HepG2 (cell line): ENCODE measurements around the gene HERC4. TPM values are rescaled to one million over a fixed set of nuclear protein-coding genes. Genes with fewer than 3 reads are reported as not detected.

Experiments used
- HMG20B ChIP-seq: conservative IDR thresholded peaks from 2 replicates; pipeline ENCODE4 v1.6.1; 2016; ENCODE audit warnings: missing genetic modification reagents, missing compliant biosample characterization
- IRF2 ChIP-seq: IDR thresholded peaks from 2 replicates; pipeline ENCODE4 v1.6.1; 2018; ENCODE audit warnings: missing genetic modification reagents, missing compliant biosample characterization
- KMT2A ChIP-seq: sonication (generic); formaldehyde crosslinking; IDR thresholded peaks from 2 replicates; pipeline ENCODE4 v1.4.0; 2020; ENCODE audit warnings: missing genetic modification reagents
- MLLT10 ChIP-seq: sonication (generic); formaldehyde crosslinking; IDR thresholded peaks from 2 replicates; pipeline ENCODE4 v1.4.0; 2020; ENCODE audit warnings: missing genetic modification reagents
- PHF8 ChIP-seq: sonication (generic); formaldehyde crosslinking; IDR thresholded peaks from 2 replicates; pipeline ENCODE4 v1.5.0; 2020; ENCODE audit warnings: missing genetic modification reagents
- RBFOX2 ChIP-seq: fragments of 200-400 bp; formaldehyde crosslinking; IDR thresholded peaks from 2 replicates; pipeline ENCODE4 v1.6.1; 2017; ENCODE audit warnings: low read depth, mild to moderate bottlenecking, low read length
- RCOR2 ChIP-seq: IDR thresholded peaks from 2 replicates; pipeline ENCODE4 v1.6.1; 2016; ENCODE audit warnings: missing biosample characterization, missing genetic modification reagents
- RNF2 ChIP-seq: fragments of 450-650 bp; conservative IDR thresholded peaks from 2 replicates; pipeline ENCODE4 v1.6.1; 2016; ENCODE audit warnings: low read depth
- SIN3B ChIP-seq: fragments of 150-350 bp; IDR thresholded peaks from 2 replicates; pipeline ENCODE4 v1.6.1; 2014; ENCODE audit warnings: low read length
- SP5 ChIP-seq: IDR thresholded peaks from 2 replicates; pipeline ENCODE4 v1.6.1; 2016; ENCODE audit warnings: low read depth, borderline replicate concordance
- SUZ12 ChIP-seq: fragments of 150-350 bp; IDR thresholded peaks from 2 replicates; pipeline ENCODE4 v1.6.1; 2014; ENCODE audit warnings: low read depth, low read length
- TBL1XR1 ChIP-seq: fragments of 150-350 bp; IDR thresholded peaks from 2 replicates; pipeline ENCODE4 v1.6.1; 2014; ENCODE audit warnings: borderline replicate concordance, low read length; ENCODE audit not compliant: partially characterized antibody
- TP53 ChIP-seq: sonication (generic); formaldehyde crosslinking; conservative IDR thresholded peaks from 2 replicates; pipeline ENCODE4 v1.4.0; 2020; ENCODE audit warnings: missing genetic modification reagents
- YEATS4 ChIP-seq: sonication (generic); formaldehyde crosslinking; IDR thresholded peaks from 2 replicates; pipeline ENCODE4 v1.4.0; 2020; ENCODE audit warnings: missing genetic modification reagents, borderline replicate concordance
- ZFP36L1 ChIP-seq: sonication (generic); formaldehyde crosslinking; IDR thresholded peaks from 2 replicates; pipeline ENCODE4 v1.8.0; 2022; ENCODE audit warnings: mild to moderate bottlenecking, missing genetic modification reagents, moderate library complexity
- ZFP62 ChIP-seq: sonication (generic); formaldehyde crosslinking; IDR thresholded peaks from 2 replicates; pipeline ENCODE4 v1.4.0; 2020; ENCODE audit warnings: missing genetic modification reagents
- ZFP90 ChIP-seq: sonication (generic); formaldehyde crosslinking; IDR thresholded peaks from 2 replicates; pipeline ENCODE4 v1.8.0; 2022; ENCODE audit warnings: missing genetic modification reagents, mild to moderate bottlenecking, inconsistent platforms, borderline replicate concordance
- ZNF549 ChIP-seq: sonication (generic); formaldehyde crosslinking; IDR thresholded peaks from 2 replicates; pipeline ENCODE4 v1.5.0; 2020; ENCODE audit warnings: missing genetic modification reagents
- ZNF879 ChIP-seq: sonication (generic); formaldehyde crosslinking; IDR thresholded peaks from 2 replicates; pipeline ENCODE4 v1.8.1; 2023; ENCODE audit warnings: missing genetic modification reagents
- polyA plus RNA-seq, 8 experiments: library from polyadenylated mRNA; depleted of rRNA in 3 of 8; stranded (reverse) in 7 of 8; unstranded in 1 of 8; fragments of >200 nt; fragmentation: Illumina TruSeq in 4 of 8; extraction: Trizol in 4 of 8; gene quantifications; 2 replicates each; pipeline versions ENCODE4 v1.2.1 to v1.2.3, GENCODE V29; 2011 to 2016; ENCODE audit warnings: low read depth in 4 of 8, missing spikeins in 1 of 8, mixed read lengths in 1 of 8; ENCODE audit not compliant: insufficient read depth in 1 of 8
- total RNA-seq, 5 experiments: library from RNA; depleted of rRNA; stranded (reverse); fragments of >200 nt; fragmentation: Illumina TruSeq; extraction: Trizol; gene quantifications; 2 replicates each; pipeline ENCODE4 v1.2.3, GENCODE V29; 2016; ENCODE audit warnings: low read depth in 1 of 5
- TF ChIP-seq, protein P1 (sequence below): sonication (generic); formaldehyde crosslinking; IDR thresholded peaks from 2 replicates; pipeline ENCODE4 v1.5.0; 2020; ENCODE audit warnings: mild to moderate bottlenecking, missing genetic modification reagents
- TF ChIP-seq, protein P2 (sequence below): sonication (generic); formaldehyde crosslinking; conservative IDR thresholded peaks from 2 replicates; pipeline ENCODE4 v1.8.1; 2023; ENCODE audit warnings: missing genetic modification reagents
- TF ChIP-seq, protein P3 (sequence below): sonication (generic); formaldehyde crosslinking; IDR thresholded peaks from 2 replicates; pipeline ENCODE4 v1.4.0; 2020; ENCODE audit warnings: mild to moderate bottlenecking, missing genetic modification reagents

HERC4 gene
- total and polyA plus RNA-seq, 2 of the 13 experiments (the other 11 are each of a cell fraction or from before 2014, with no cell fraction given) = 9.8 to 20.2 TPM

DNA sequence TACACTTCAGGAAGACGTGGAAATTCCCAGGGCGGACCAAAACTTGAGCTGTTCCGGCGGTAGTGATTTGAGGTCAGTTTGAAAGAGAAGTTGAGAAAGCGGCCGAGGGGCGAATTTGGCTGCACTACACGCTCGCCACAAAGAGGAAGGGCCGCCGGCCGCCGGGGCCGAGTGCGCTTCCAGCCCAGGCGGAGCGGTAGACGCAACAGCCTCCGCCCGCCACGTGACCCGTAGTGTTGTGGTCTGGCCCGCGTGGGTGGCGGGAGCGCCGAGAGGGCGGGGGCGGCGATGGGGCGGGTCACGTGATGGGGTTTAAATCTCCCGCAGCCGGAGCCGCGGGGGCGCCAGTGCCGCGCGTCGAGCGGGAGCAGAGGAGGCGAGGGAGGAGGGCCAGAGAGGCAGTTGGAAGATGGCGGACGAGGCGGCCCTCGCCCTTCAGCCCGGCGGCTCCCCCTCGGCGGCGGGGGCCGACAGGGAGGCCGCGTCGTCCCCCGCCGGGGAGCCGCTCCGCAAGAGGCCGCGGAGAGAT lies 190.7 kb downstream of the HERC4 start, which contains the start of gene SIRT1 (continued):
- TF ChIP-seq, protein P1, sequence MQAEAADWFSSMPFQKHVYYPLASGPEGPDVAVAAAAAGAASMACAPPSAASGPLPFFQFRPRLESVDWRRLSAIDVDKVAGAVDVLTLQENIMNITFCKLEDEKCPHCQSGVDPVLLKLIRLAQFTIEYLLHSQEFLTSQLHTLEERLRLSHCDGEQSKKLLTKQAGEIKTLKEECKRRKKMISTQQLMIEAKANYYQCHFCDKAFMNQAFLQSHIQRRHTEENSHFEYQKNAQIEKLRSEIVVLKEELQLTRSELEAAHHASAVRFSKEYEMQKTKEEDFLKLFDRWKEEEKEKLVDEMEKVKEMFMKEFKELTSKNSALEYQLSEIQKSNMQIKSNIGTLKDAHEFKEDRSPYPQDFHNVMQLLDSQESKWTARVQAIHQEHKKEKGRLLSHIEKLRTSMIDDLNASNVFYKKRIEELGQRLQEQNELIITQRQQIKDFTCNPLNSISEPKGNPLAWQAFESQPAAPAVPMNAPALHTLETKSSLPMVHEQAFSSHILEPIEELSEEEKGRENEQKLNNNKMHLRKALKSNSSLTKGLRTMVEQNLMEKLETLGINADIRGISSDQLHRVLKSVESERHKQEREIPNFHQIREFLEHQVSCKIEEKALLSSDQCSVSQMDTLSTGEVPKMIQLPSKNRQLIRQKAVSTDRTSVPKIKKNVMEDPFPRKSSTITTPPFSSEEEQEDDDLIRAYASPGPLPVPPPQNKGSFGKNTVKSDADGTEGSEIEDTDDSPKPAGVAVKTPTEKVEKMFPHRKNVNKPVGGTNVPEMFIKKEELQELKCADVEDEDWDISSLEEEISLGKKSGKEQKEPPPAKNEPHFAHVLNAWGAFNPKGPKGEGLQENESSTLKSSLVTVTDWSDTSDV (CRISPR knock-in tag) = no peak; the same call in 1 of the 2 replicates
- TF ChIP-seq, protein P2, sequence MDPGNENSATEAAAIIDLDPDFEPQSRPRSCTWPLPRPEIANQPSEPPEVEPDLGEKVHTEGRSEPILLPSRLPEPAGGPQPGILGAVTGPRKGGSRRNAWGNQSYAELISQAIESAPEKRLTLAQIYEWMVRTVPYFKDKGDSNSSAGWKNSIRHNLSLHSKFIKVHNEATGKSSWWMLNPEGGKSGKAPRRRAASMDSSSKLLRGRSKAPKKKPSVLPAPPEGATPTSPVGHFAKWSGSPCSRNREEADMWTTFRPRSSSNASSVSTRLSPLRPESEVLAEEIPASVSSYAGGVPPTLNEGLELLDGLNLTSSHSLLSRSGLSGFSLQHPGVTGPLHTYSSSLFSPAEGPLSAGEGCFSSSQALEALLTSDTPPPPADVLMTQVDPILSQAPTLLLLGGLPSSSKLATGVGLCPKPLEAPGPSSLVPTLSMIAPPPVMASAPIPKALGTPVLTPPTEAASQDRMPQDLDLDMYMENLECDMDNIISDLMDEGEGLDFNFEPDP (CRISPR knock-in tag) = no peak
- peak; percentile 84 for TF ChIP-seq TBL1XR1
- peak; percentile 93 for TF ChIP-seq RBFOX2
- TF ChIP-seq MLLT10 = no peak
- TF ChIP-seq PHF8 (CRISPR knock-in tag) = peak; percentile 68
- peak; percentile 96 for TF ChIP-seq ZFP36L1 (CRISPR knock-in tag)
- TF ChIP-seq ZNF879 (CRISPR knock-in tag) = peak; percentile 24; the same call in 1 of the 2 replicates
- TF ChIP-seq SP5 = peak; percentile 71
- TF ChIP-seq SIN3B = peak; percentile 55; the same call in 1 of the 2 replicates
- TF ChIP-seq TP53 (CRISPR knock-in tag) = 0 out of 2 replicates have a peak, but pooled peaks have one; percentile 36
- TF ChIP-seq KMT2A = peak; percentile 58; the same call in 1 of the 2 replicates
- peak; percentile 81 for TF ChIP-seq HMG20B
- TF ChIP-seq ZFP62 (CRISPR knock-in tag) = no peak
- no peak for TF ChIP-seq ZNF549 (CRISPR knock-in tag)
- no peak for TF ChIP-seq ZFP90 (CRISPR knock-in tag)
- TF ChIP-seq SUZ12 = no peak
- TF ChIP-seq, protein P3, sequence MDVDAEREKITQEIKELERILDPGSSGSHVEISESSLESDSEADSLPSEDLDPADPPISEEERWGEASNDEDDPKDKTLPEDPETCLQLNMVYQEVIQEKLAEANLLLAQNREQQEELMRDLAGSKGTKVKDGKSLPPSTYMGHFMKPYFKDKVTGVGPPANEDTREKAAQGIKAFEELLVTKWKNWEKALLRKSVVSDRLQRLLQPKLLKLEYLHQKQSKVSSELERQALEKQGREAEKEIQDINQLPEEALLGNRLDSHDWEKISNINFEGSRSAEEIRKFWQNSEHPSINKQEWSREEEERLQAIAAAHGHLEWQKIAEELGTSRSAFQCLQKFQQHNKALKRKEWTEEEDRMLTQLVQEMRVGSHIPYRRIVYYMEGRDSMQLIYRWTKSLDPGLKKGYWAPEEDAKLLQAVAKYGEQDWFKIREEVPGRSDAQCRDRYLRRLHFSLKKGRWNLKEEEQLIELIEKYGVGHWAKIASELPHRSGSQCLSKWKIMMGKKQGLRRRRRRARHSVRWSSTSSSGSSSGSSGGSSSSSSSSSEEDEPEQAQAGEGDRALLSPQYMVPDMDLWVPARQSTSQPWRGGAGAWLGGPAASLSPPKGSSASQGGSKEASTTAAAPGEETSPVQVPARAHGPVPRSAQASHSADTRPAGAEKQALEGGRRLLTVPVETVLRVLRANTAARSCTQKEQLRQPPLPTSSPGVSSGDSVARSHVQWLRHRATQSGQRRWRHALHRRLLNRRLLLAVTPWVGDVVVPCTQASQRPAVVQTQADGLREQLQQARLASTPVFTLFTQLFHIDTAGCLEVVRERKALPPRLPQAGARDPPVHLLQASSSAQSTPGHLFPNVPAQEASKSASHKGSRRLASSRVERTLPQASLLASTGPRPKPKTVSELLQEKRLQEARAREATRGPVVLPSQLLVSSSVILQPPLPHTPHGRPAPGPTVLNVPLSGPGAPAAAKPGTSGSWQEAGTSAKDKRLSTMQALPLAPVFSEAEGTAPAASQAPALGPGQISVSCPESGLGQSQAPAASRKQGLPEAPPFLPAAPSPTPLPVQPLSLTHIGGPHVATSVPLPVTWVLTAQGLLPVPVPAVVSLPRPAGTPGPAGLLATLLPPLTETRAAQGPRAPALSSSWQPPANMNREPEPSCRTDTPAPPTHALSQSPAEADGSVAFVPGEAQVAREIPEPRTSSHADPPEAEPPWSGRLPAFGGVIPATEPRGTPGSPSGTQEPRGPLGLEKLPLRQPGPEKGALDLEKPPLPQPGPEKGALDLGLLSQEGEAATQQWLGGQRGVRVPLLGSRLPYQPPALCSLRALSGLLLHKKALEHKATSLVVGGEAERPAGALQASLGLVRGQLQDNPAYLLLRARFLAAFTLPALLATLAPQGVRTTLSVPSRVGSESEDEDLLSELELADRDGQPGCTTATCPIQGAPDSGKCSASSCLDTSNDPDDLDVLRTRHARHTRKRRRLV (CRISPR knock-in tag) = 0 out of 2 replicates have a peak, but pooled peaks have one; percentile 45
- TF ChIP-seq YEATS4 (CRISPR knock-in tag) = peak; percentile 96
- TF ChIP-seq RNF2 = no peak
- TF ChIP-seq IRF2 (CRISPR knock-in tag) = peak; percentile 85; the same call in 1 of the 2 replicates
- no peak for TF ChIP-seq RCOR2 (CRISPR knock-in tag)
